Mucosa of descending colon (tissue), 3 donors: ENCODE measurements around the gene QSOX1. TPM values are rescaled to one million over a fixed set of nuclear protein-coding genes. Genes with fewer than 3 reads are reported as not detected.

Experiments used
- ATAC-seq: fragments of 200-7000 bp; cut with Tn5 transposase; one replicate; pipeline ENCODE4 v1.9.1; 2020; ENCODE audit warnings: mild to moderate bottlenecking, moderate library complexity
- DNase-seq, 3 donors: peaks; one replicate each; pipeline ENCODE4 v3.0.0-alpha.2; 2020
- H3K36me3 ChIP-seq: fragments of 200-600 bp; one replicate; pipeline ENCODE4 v1.8.0; 2021; ENCODE audit warnings: low read depth, mild to moderate bottlenecking
- H3K4me1 ChIP-seq: fragments of 200-600 bp; one replicate; pipeline ENCODE4 v1.8.0; 2021; ENCODE audit warnings: low read depth, mild to moderate bottlenecking
- H3K4me3 ChIP-seq: fragments of 200-600 bp; one replicate; pipeline ENCODE4 v1.8.0; 2021; ENCODE audit warnings: mild to moderate bottlenecking
- H3K9me3 ChIP-seq: fragments of 200-600 bp; one replicate; pipeline ENCODE4 v1.8.0; 2021; ENCODE audit warnings: mild to moderate bottlenecking
- CTCF ChIP-seq: fragments of 200-600 bp; IDR thresholded peaks from one replicate; pipeline ENCODE4 v1.8.0; 2022; ENCODE audit warnings: antibody characterized with exemption, mild to moderate bottlenecking
- intact Hi-C, 2 donors: fragments of 100-400 bp; cut with DNase I in 1 of 2; cut with micrococcal nuclease in 1 of 2; formaldehyde crosslinking; loops; one replicate each; pipeline versions ENCODE4 v1.11.0 to v1.11.1; 2022; cut with DNase I, micrococcal nuclease
- total RNA-seq, 3 donors: library from RNA; stranded (reverse); fragmentation: NEBNext Ultra II Directional in 2 of 3; extraction: Animal tissue kit (Norgen Biotek cat#: 25700) in 2 of 3; gene quantifications; one replicate each; pipeline versions ENCODE4 v1.2.1 to v1.2.4, GENCODE V29; 2021 to 2023
- donor health status: DM: no; HTN: no; CAD: no; lungs with moderate emphysema.
- donor health status: DM: no; HTN: no; CAD: no.
- donor health status: DM: no; HTN: yes; CAD: no.

Gene QSOX1
- total RNA-seq, 3 donors from 2014 or later = 96.4 to 260 (median 185) TPM

GRCh38 chr1:180234369-180235076, 79.9 kb downstream of the QSOX1 start:
- peak; percentile 52 to 70 (median 68) for DNase-seq
- peak; percentile 80 for ATAC-seq

GRCh38 chr1:180235077-180235501, 80.4 kb downstream of the QSOX1 start:
- DNase-seq (no peak), ATAC-seq (peak; percentile 29)
- H3K36me3 ChIP-seq = no peaks in the 10 kb centered on the region
- intact Hi-C loops = no loop called here
- no peak overlapping the region for H3K4me3 ChIP-seq
- no peak for TF ChIP-seq CTCF
- H3K9me3 ChIP-seq = no peaks in the 10 kb centered on the region
- peaks cover 38% of the 10 kb centered on the region for H3K4me1 ChIP-seq

More at GRCh38 chr1:180234369-180235076, 79.9 kb downstream of the QSOX1 start:
- no peak overlapping the region for H3K4me3 ChIP-seq
- no peak for TF ChIP-seq CTCF
- H3K36me3 ChIP-seq = no peaks in the 10 kb centered on the region
- intact Hi-C loops = no loop called here
- H3K9me3 ChIP-seq = no peaks in the 10 kb centered on the region
- H3K4me1 ChIP-seq = peaks cover 39% of the 10 kb centered on the region

DNA sequence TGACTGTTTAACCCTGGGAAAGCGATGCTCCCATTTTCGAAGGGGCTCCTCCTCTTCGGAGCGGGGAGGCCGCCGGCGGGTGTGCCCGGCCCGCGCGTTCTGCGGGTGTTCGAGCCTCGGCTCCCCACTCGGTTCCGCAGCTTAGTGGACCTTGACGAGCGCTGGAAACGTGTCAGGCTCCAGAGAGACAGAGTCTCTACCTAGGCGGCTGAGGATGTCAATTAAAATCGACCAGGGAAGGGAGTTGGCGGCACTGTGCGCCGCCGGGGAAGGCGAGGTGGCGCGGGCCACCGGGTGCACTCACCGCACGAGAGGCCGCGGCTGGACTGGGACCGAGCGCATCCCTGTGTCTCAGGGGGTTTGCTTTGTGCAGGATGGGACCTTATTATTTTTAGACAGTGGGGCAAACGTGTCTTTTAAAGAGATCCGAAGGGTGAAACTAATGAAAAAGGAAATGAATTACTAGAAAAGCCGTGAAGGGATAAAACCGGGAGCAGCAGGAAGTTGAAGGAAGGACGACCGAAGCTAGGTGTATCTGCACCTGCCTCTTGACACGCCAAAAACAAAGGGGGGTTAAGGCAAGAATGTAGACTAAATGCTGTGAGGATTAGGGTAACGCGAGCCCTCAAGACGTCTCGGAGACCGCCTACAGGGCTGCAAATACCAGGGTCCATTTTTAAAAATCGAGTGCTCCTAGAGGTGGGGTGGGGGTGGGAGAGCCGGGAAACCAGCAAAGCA, 81.0 kb downstream of the QSOX1 start:
- no peak for ATAC-seq
- TF ChIP-seq CTCF = no peak
- intact Hi-C loops = no loop called here

GRCh38 chr1:180236698-180237509, 82.2 kb downstream of the QSOX1 start:
- DNase-seq (no peak), ATAC-seq (no peak)
- no peak for TF ChIP-seq CTCF
- Histone ChIP-seq H3K4me3 (no peak overlapping the region), H3K4me1 (peaks cover 24% of the 10 kb centered on the region), H3K36me3 (no peaks in the 10 kb centered on the region), H3K9me3 (no peaks in the 10 kb centered on the region)
- intact Hi-C loops = no loop called here

More for the DNA sequence above, 81.0 kb downstream of the QSOX1 start:
- Histone ChIP-seq H3K4me1 (peaks cover 33% of the 10 kb centered on the region), H3K36me3 (no peaks in the 10 kb centered on the region), H3K4me3 (no peak overlapping the region), H3K9me3 (no peaks in the 10 kb centered on the region)
- no peak for DNase-seq

- DNase-seq = no peak
Measured at GRCh38 chr1:180237869-180238476, 83.3 kb downstream of the QSOX1 start.

More at GRCh38 chr1:180237869-180238476, 83.3 kb downstream of the QSOX1 start:
- H3K4me1 ChIP-seq = peaks cover 24% of the 10 kb centered on the region
- no peak for TF ChIP-seq CTCF
- H3K9me3 ChIP-seq = no peaks in the 10 kb centered on the region
- intact Hi-C loops = no loop called here
- no peak overlapping the region for H3K4me3 ChIP-seq
- no peaks in the 10 kb centered on the region for H3K36me3 ChIP-seq
- no peak for ATAC-seq
